NCI-H774 (cell line): ENCODE results near the gene GJB1.
"Not testable (repeated sequence)": the region's sequence is repeated elsewhere in the genome, so short reads cannot be mapped to it uniquely, and the experiment has no call there.

Experiments
- DNase-seq: peaks from one replicate; lab custom pipeline; 2025; lab: John Stamatoyannopoulos, UW

GJB1 gene

GRCh38 chrX:71256051-71256450 is 33.0 kb downstream of the GJB1 start:
- no peak for DNase-seq

- no peak for DNase-seq
Measured at GRCh38 chrX:71256856-71257255, 33.8 kb downstream of the GJB1 start.

GRCh38 chrX:71268624-71269023 is 45.6 kb downstream of the GJB1 start:
- not testable (repeated sequence) for DNase-seq

- DNase-seq = no peak
Measured at GRCh38 chrX:71269801-71270395, 46.9 kb downstream of the GJB1 start.

GRCh38 chrX:71272313-71272712 is 49.3 kb downstream of the GJB1 start:
- not testable (repeated sequence) for DNase-seq
